ENCODE data around the gene GGN. TPM values are rescaled to one million over a fixed set of nuclear protein-coding genes. Genes with fewer than 3 reads are reported as not detected.

The GGN gene
- total RNA-seq, 1 donor from 2014 or later = 0.74 TPM

- Mint-ChIP-seq H3K36me3 (ENCODE audit: low read depth, unreplicated experiment) (peaks cover 4% of the 10 kb centered on the region), H3K4me3 (ENCODE audit: unreplicated experiment) (no peak overlapping the region), H3K4me1 (ENCODE audit: unreplicated experiment) (peaks cover 14% of the 10 kb centered on the region), H3K27me3 (ENCODE audit: unreplicated experiment) (peaks cover 2% of the 10 kb centered on the region), H3K9me3 (ENCODE audit: unreplicated experiment) (no peaks in the 10 kb centered on the region), H3K27ac (ENCODE audit: unreplicated experiment) (no peak overlapping the region)
- no peak for DNase-seq (ENCODE audit: low spot score)
- TF ChIP-seq CTCF (IDR thresholded peaks at IDR 0.05; ENCODE audit: unreplicated experiment) = no peak
Measured at GRCh38 chr19:38424272-38424671, 36.4 kb upstream of the GGN start.

GRCh38 chr19:38422438-38422837, 34.6 kb upstream of the GGN start:
- peaks cover 1% of the 10 kb centered on the region for H3K36me3 Mint-ChIP-seq (ENCODE audit: low read depth, unreplicated experiment)
- H3K9me3 Mint-ChIP-seq (ENCODE audit: unreplicated experiment) = no peaks in the 10 kb centered on the region
- no peak overlapping the region for H3K4me3 Mint-ChIP-seq (ENCODE audit: unreplicated experiment)
- peaks cover 4% of the 10 kb centered on the region for H3K27me3 Mint-ChIP-seq (ENCODE audit: unreplicated experiment)
- TF ChIP-seq CTCF (IDR thresholded peaks at IDR 0.05; ENCODE audit: unreplicated experiment) = no peak
- H3K27ac Mint-ChIP-seq (ENCODE audit: unreplicated experiment) = no peak overlapping the region
- peaks cover 19% of the 10 kb centered on the region for H3K4me1 Mint-ChIP-seq (ENCODE audit: unreplicated experiment)
- no peak for DNase-seq (ENCODE audit: low spot score)

GRCh38 chr19:38421856-38422255, 34.0 kb upstream of the GGN start:
- H3K27me3 Mint-ChIP-seq (ENCODE audit: unreplicated experiment) = peaks cover 9% of the 10 kb centered on the region
- no peak overlapping the region for H3K27ac Mint-ChIP-seq (ENCODE audit: unreplicated experiment)
- no peak for TF ChIP-seq CTCF (IDR thresholded peaks at IDR 0.05; ENCODE audit: unreplicated experiment)
- no peaks in the 10 kb centered on the region for H3K9me3 Mint-ChIP-seq (ENCODE audit: unreplicated experiment)
- no peak overlapping the region for H3K4me3 Mint-ChIP-seq (ENCODE audit: unreplicated experiment)
- H3K4me1 Mint-ChIP-seq (ENCODE audit: unreplicated experiment) = peaks cover 24% of the 10 kb centered on the region
- no peak for DNase-seq (ENCODE audit: low spot score)
- H3K36me3 Mint-ChIP-seq (ENCODE audit: low read depth, unreplicated experiment) = peaks cover 4% of the 10 kb centered on the region

GRCh38 chr19:38420935-38421334, 33.1 kb upstream of the GGN start:
- peaks cover 4% of the 10 kb centered on the region for H3K36me3 Mint-ChIP-seq (ENCODE audit: low read depth, unreplicated experiment)
- H3K27me3 Mint-ChIP-seq (ENCODE audit: unreplicated experiment) = peaks cover 9% of the 10 kb centered on the region
- H3K27ac Mint-ChIP-seq (ENCODE audit: unreplicated experiment) = no peak overlapping the region
- H3K4me1 Mint-ChIP-seq (ENCODE audit: unreplicated experiment) = peaks cover 20% of the 10 kb centered on the region
- no peak for DNase-seq (ENCODE audit: low spot score)
- no peak for TF ChIP-seq CTCF (IDR thresholded peaks at IDR 0.05; ENCODE audit: unreplicated experiment)
- no peak overlapping the region for H3K4me3 Mint-ChIP-seq (ENCODE audit: unreplicated experiment)
- no peaks in the 10 kb centered on the region for H3K9me3 Mint-ChIP-seq (ENCODE audit: unreplicated experiment)

- DNase-seq (ENCODE audit: low spot score) = peak; percentile 52
- Mint-ChIP-seq H3K4me1 (ENCODE audit: unreplicated experiment) (peaks cover 14% of the 10 kb centered on the region), H3K4me3 (ENCODE audit: unreplicated experiment) (peak overlapping the region; percentile 82), H3K36me3 (ENCODE audit: low read depth, unreplicated experiment) (peaks cover 4% of the 10 kb centered on the region), H3K9me3 (ENCODE audit: unreplicated experiment) (no peaks in the 10 kb centered on the region), H3K27me3 (ENCODE audit: unreplicated experiment) (peaks cover 9% of the 10 kb centered on the region), H3K27ac (ENCODE audit: unreplicated experiment) (no peak overlapping the region)
- TF ChIP-seq CTCF (IDR thresholded peaks at IDR 0.05; ENCODE audit: unreplicated experiment) = no peak
Measured at GRCh38 chr19:38417544-38418506, 30.0 kb upstream of the GGN start.
